ENCODE results near the gene TOMM6.
"Not testable (repeated sequence)": the region's sequence is repeated elsewhere in the genome, so short reads cannot be mapped to it uniquely, and the experiment has no call there.

Gene TOMM6

DNA sequence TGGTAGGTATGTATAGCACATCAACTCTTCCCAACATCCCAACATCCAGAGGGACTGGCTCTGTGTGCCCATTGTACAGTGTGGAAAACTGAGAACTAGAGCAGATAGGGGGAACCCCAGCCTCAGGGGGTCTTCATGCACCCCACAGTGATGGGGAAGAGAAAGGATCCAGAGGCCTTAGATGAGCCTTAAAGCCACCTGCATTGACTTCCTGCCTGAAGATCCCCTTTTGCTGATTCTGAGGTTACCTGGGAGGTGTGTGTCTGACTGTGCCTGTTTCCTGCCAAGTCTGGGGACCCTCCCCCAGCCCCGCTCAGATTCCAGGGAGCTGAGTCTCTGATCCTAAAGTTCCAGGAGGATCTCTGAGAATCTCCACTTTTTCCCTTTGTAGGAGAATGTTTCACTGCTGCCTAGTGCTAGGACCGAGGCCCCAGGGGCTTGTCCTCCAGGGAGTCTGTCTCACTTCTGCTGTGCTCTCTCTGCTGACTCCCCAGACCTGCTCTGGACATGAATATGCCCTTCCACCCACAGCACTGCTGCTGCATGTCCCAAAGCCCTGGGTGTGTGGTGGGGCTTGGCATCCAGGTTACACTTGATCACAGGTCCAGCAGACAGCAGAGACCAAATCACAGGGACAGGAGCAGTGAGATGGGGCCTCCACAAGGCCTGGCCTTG is 27.5 kb upstream of the TOMM6 start:
- no peak overlapping the region for H3K4me3 ChIP-seq (replicated peaks; ENCODE audit: low read depth, low read length)
- TF ChIP-seq, protein P1, sequence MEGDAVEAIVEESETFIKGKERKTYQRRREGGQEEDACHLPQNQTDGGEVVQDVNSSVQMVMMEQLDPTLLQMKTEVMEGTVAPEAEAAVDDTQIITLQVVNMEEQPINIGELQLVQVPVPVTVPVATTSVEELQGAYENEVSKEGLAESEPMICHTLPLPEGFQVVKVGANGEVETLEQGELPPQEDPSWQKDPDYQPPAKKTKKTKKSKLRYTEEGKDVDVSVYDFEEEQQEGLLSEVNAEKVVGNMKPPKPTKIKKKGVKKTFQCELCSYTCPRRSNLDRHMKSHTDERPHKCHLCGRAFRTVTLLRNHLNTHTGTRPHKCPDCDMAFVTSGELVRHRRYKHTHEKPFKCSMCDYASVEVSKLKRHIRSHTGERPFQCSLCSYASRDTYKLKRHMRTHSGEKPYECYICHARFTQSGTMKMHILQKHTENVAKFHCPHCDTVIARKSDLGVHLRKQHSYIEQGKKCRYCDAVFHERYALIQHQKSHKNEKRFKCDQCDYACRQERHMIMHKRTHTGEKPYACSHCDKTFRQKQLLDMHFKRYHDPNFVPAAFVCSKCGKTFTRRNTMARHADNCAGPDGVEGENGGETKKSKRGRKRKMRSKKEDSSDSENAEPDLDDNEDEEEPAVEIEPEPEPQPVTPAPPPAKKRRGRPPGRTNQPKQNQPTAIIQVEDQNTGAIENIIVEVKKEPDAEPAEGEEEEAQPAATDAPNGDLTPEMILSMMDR (IDR thresholded peaks at IDR 0.05; ENCODE audit: low read depth, low read length, missing control alignments), result no peak
- no peak for DNase-seq (ENCODE audit: extremely low read depth, low read depth)

DNA sequence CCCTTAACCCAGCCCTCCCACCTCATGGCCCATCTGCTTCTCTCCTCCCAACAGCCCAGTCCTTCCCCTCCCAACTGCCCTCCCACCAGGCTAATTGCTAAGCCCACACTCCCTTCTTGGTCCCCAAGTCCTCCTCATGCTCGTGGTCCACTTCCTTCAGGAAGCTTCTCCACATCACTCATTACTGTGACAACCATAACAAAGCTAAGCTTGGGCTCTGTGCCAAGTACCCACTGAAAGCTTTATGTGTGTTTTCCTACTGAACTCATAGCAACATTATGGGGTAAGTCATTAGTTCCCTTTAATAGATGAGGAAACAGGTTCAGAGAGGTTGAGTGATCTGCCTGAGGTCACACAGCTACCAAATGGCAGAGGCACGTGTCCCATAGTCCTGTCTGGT is 24.0 kb upstream of the TOMM6 start:
- TF ChIP-seq, protein P1 (IDR thresholded peaks at IDR 0.05; ENCODE audit: low read depth, low read length, missing control alignments), result no peak
- no peak overlapping the region for H3K4me3 ChIP-seq (replicated peaks; ENCODE audit: low read depth, low read length)
- no peak for DNase-seq (ENCODE audit: extremely low read depth, low read depth)

DNA sequence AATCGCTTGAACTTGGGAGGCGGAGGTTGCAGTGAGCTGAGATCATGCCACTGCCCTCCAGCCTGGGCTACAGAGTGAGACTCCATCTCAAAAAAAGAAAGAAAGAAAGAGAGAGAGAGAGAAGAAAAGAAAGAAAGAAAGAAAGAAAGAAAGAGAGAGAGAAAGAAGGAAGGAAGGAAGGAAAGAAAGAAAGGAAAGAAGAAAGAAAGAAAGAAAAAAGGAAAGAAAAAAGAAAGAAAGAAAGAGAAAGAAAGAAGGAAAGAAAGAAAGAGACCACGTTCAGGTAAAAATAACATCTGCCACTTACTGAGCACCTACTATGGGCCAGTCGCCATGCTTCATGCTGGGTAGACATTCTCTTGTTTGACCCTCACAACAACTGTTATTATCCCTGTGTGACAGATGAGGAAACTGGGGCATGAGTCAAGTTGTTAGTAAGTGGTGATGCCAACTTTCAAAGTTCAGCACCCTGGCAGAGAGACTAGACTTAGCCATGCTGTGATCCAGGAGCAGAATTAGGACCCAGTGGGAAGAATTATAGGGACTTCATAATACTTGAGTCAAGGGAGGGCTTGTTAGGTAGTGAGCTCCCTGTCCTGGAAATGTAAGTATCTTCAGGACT is 21.3 kb upstream of the TOMM6 start:
- not testable (repeated sequence) for H3K4me3 ChIP-seq (replicated peaks; ENCODE audit: low read depth, low read length); DNase-seq (ENCODE audit: extremely low read depth, low read depth)

DNA sequence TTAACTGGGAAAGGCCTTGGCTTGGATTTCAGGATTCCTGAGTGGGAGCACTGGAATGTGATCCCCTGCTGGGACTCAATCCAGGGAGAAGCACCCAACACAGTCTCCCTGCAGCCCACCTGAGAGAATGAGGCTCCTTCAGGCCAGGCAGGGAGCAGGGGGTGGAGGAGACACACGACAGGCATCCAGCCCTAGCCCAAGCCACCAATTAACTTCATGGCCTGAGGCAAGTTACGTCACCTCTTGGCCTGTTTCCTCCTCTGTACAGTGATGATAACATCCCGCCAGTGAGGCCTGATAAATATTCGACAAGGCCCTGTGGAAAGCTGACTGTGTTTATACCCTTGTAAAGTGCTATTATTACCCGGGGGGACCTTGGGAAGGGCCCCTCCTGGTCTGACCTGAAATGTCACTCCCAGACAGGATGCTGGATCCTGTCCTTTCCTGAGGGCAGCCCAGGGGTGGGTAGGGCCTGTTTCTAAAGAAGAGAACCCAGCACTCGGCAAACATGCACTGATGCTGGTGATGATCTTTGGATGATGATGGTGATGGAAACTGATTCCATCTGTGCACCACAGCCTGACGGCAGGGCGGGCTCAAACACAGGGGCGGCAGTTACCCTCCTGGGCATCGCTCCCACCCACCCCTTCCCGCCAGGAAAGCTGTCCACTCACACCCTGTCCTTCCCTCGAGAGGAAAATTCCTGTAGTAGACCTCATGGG is 20.2 kb upstream of the TOMM6 start:
- H3K4me3 ChIP-seq (replicated peaks; ENCODE audit: low read depth, low read length), result no peak overlapping the region
- TF ChIP-seq, protein P1 (IDR thresholded peaks at IDR 0.05; ENCODE audit: low read depth, low read length, missing control alignments), result no peak
- peak; percentile 69 for DNase-seq (ENCODE audit: extremely low read depth, low read depth)

DNA sequence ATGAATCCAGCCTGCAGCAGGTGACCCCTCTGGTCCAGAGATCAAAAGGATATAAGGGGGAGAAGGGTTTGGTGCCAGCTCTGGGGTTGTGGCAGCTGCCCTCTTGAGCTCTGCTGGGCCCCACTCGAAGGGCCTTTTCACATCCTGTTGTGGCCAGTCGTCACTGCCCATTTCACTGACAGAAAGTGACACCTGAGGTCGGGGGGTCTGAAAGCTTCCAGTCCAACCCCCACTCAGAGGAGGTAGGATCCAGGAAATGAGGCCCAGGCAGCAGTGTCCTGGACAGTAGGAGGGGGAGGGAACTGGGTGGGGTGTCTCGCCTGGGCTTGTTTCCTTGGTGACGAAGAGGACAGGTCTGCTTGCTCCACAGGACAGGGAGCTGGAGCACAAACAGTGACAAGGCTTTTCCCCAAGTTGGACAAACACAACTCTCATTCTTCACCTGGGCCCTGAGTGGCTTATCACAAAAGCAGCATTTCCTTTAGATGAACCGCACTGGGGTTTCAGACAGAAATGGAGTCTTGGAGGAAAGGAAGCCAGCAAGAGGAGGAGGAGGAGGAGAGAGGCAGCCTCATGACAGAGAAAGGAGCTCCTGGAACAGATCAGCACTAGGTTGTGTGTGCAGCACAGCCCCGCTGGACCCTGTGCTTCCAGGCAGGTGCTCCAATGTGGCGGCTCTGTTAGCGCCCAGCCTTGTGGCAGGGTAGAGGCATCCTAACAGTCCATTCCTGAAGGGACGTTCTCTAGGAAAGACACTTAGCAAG is 18.8 kb upstream of the TOMM6 start:
- TF ChIP-seq, protein P1 (IDR thresholded peaks at IDR 0.05; ENCODE audit: low read depth, low read length, missing control alignments), result no peak
- H3K4me3 ChIP-seq (replicated peaks; ENCODE audit: low read depth, low read length), result no peak overlapping the region
- no peak for DNase-seq (ENCODE audit: extremely low read depth, low read depth)

DNA sequence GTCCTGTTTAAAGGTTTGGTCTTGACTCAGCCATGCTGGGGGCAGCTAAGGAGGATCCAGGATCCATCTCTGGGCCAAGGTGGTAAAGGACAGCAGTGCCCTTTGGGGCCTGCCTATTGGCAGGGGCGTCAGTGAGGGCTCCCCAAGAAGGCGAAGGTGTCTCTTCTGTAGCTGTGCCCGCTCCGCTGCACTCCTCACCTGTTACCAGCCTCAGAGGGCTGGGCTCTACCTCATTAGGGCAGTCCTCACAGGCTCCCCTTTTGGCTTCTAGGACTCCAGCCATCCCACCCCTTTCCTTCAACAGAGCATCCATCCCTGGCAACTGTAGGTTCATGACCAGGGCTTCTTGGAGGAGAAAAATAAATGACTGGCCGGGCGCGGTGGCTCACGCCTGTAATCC is 18.1 kb upstream of the TOMM6 start:
- no peak for DNase-seq (ENCODE audit: extremely low read depth, low read depth)
- TF ChIP-seq, protein P1 (IDR thresholded peaks at IDR 0.05; ENCODE audit: low read depth, low read length, missing control alignments), result no peak
- H3K4me3 ChIP-seq (replicated peaks; ENCODE audit: low read depth, low read length), result no peak overlapping the region
